22Rv1 (cell line): ENCODE measurements around the gene LEMD3.

ENCODE experiments used
- ZFX ChIP-seq: fragments of 450-650 bp; IDR thresholded peaks from 2 replicates; pipeline ENCODE4 v1.6.1; 2017; ENCODE audit warnings: antibody characterized with exemption, borderline replicate concordance
- TF ChIP-seq, protein P1 (sequence below): fragments of 450-650 bp; IDR thresholded peaks from 2 replicates; pipeline ENCODE4 v1.5.1; 2017; ENCODE audit warnings: mild to moderate bottlenecking

DNA sequence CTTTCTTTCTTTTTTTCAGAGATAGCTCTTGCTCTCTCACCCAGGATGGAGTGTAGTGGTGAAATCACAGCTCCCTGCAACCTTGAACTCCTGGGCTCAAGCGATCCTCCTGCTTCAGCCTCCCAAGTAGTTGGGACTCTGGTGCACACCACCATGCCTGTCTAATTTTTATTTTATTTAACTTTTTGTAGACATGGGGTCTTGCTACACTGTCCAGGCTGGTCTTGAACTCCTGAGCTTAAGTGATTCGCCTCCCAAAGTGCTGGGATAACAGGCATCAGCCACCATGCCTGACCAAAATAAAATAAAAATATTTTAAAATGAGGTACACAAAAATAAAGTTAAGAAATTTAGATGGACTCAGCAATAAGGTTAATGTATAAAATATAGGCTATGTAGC lies 5.1 kb upstream of the LEMD3 start:
- no peak for TF ChIP-seq ZFX
- TF ChIP-seq, protein P1, sequence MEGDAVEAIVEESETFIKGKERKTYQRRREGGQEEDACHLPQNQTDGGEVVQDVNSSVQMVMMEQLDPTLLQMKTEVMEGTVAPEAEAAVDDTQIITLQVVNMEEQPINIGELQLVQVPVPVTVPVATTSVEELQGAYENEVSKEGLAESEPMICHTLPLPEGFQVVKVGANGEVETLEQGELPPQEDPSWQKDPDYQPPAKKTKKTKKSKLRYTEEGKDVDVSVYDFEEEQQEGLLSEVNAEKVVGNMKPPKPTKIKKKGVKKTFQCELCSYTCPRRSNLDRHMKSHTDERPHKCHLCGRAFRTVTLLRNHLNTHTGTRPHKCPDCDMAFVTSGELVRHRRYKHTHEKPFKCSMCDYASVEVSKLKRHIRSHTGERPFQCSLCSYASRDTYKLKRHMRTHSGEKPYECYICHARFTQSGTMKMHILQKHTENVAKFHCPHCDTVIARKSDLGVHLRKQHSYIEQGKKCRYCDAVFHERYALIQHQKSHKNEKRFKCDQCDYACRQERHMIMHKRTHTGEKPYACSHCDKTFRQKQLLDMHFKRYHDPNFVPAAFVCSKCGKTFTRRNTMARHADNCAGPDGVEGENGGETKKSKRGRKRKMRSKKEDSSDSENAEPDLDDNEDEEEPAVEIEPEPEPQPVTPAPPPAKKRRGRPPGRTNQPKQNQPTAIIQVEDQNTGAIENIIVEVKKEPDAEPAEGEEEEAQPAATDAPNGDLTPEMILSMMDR: no peak
